Stomach (tissue), 4 donors: Measurements from ENCODE around the gene DDAH1.

Experiments used
- CTCF ChIP-seq, 7 experiments: fragments of 450-650 bp in 4 of 7; fragments of 200-600 bp in 3 of 7; sonication (generic) in 3 of 7; IDR thresholded peaks; one replicate each; pipeline ENCODE4 v1.5.1; 2016 to 2019; ENCODE audit warnings: antibody characterized with exemption in 7 of 7, control low read depth in 2 of 7, mild to moderate bottlenecking in 1 of 7
- POLR2A ChIP-seq, 4 donors: fragments of 450-650 bp; IDR thresholded peaks; one replicate each; pipeline ENCODE4 v1.6.1; 2016; ENCODE audit warnings: antibody characterized with exemption in 4 of 4, control low read depth in 2 of 4, mild to moderate bottlenecking in 1 of 4, moderate library complexity in 1 of 4
- POLR2AphosphoS5 ChIP-seq, 3 donors: sonication (generic); formaldehyde crosslinking; IDR thresholded peaks; one replicate each; pipeline ENCODE4 v1.6.1; 2016; ENCODE audit warnings: antibody characterized with exemption in 3 of 3

- peak in 2 of 3 donors; percentile 3 to 42 for TF ChIP-seq POLR2AphosphoS5 (IDR thresholded peaks at IDR 0.05)
- TF ChIP-seq CTCF (IDR thresholded peaks at IDR 0.05) = no peak
- no peak for TF ChIP-seq POLR2A (IDR thresholded peaks at IDR 0.05)
Measured at GRCh38 chr1:85448358-85448757, 16.6 kb downstream of the DDAH1 start.
